K562 (cell line): ENCODE measurements around the gene MCHR2. TPM values are rescaled to one million over a fixed set of nuclear protein-coding genes. Genes with fewer than 3 reads are reported as not detected.

ENCODE experiments used
- ATAC-seq: fragments of 200-7000 bp; cut with Tn5 transposase; 3 replicates; pipeline ENCODE4 v1.9.1; 2020; ENCODE audit warnings: moderate library complexity
- BruUV-seq: library from RNA; stranded (reverse); fragments of 400-500 nt; replicated peaks from 2 replicates; lab custom pipeline; 2021; lab: Mats Ljungman, UMichigan
- CTCF ChIA-PET: fragments of 300-600 bp; formaldehyde crosslinking; extraction: SDS; loops from one replicate; lab custom pipeline; 2021; ENCODE audit warnings: low intra/inter-chr PET ratio; lab: Yijun Ruan, JAX
- POLR2A ChIA-PET: fragments of 300-600, 350-650 bp; sonication (Branson Sonifier 250); formaldehyde crosslinking; extraction: SDS; loops from one replicate; lab custom pipeline; 2021; ENCODE audit warnings: antibody characterized with exemption, inconsistent platforms; lab: Yijun Ruan, JAX
- DNase-seq, 4 experiments: peaks; one replicate each; pipeline versions ENCODE4 v3.0.0 to v3.0.0-alpha.2; 2011 to 2018; ENCODE audit warnings: low spot score in 3 of 4, mixed read lengths in 3 of 4; ENCODE audit errors: extremely low read depth in 1 of 4
- FAIRE-seq: peaks from 2 replicates; lab custom pipeline; 2011; peaks lifted over from hg19 to GRCh38; lab: Jason Lieb, UNC
- H2AFZ ChIP-seq: 2 replicates; pipeline ENCODE4 v1.6.0; 2011; ENCODE audit warnings: low read depth, low read length, control low read depth, inconsistent platforms
- H3K27ac ChIP-seq: fragments of 200-600 bp; 3 replicates; pipeline ENCODE4 v1.8.0; 2011; ENCODE audit warnings: low read depth, mild to moderate bottlenecking, control low read depth, inconsistent platforms, low read length, moderate library complexity, mixed read lengths; ENCODE audit errors: extremely low read depth
- H3K27me3 ChIP-seq, 2 experiments: fragments of 300-600 bp in 1 of 2; 2 replicates in 1 of 2; 3 replicates in 1 of 2; pipeline versions ENCODE4 v1.6.0 to v1.8.0; 2011; ENCODE audit warnings: inconsistent platforms in 2 of 2, low read length in 2 of 2, mild to moderate bottlenecking in 1 of 2, mixed read lengths in 1 of 2, moderate library complexity in 1 of 2; ENCODE audit not compliant: control insufficient read depth in 2 of 2, insufficient read depth in 2 of 2
- H3K36me3 ChIP-seq: fragments of 300-600 bp; 3 replicates; pipeline ENCODE4 v1.8.0; 2011; ENCODE audit warnings: mild to moderate bottlenecking, low read length, inconsistent platforms; ENCODE audit not compliant: control insufficient read depth, insufficient read depth
- H3K4me1 ChIP-seq, 2 experiments: fragments of 200-600 bp in 1 of 2; replicated peaks in 1 of 2; 2 replicates in 1 of 2; 3 replicates in 1 of 2; pipeline versions ENCODE4 v1.5.1 to v1.8.0; 2011; ENCODE audit warnings: inconsistent platforms in 2 of 2, low read length in 2 of 2, mild to moderate bottlenecking in 1 of 2, mixed read lengths in 1 of 2, moderate library complexity in 1 of 2; ENCODE audit not compliant: control insufficient read depth in 2 of 2, insufficient read depth in 2 of 2
- H3K4me2 ChIP-seq: 2 replicates; pipeline ENCODE4 v1.6.1; 2011; ENCODE audit warnings: low read length, control low read depth, inconsistent platforms, mixed read lengths; ENCODE audit not compliant: insufficient read depth
- H3K4me3 ChIP-seq: fragments of 200-600 bp; sonication (generic), shearing (Covaris generic); 2 replicates; pipeline ENCODE4 v1.5.1; 2016; ENCODE audit warnings: control low read depth, inconsistent platforms
- H3K79me2 ChIP-seq: fragments of 200-600 bp; 3 replicates; pipeline ENCODE4 v1.8.0; 2011; ENCODE audit warnings: low read length, inconsistent platforms; ENCODE audit not compliant: control insufficient read depth, insufficient read depth
- H3K9ac ChIP-seq, 2 experiments: 2 replicates each; pipeline versions ENCODE4 v1.6.0 to v1.6.1; 2011; ENCODE audit warnings: low read depth in 2 of 2, low read length in 2 of 2, control low read depth in 1 of 2, inconsistent platforms in 1 of 2, mild to moderate bottlenecking in 1 of 2, mixed read lengths in 1 of 2; ENCODE audit not compliant: insufficient read depth in 1 of 2
- H3K9me1 ChIP-seq: one replicate; pipeline ENCODE4 v1.6.0; 2011; ENCODE audit warnings: inconsistent platforms, mild to moderate bottlenecking, low read length, moderate library complexity; ENCODE audit not compliant: control insufficient read depth, insufficient read depth
- H3K9me3 ChIP-seq: replicated peaks from 2 replicates; pipeline ENCODE4 v1.5.1; 2011; ENCODE audit warnings: low read depth, low read length, inconsistent platforms; ENCODE audit not compliant: control insufficient read depth, insufficient read depth
- H4K20me1 ChIP-seq: replicated peaks from 2 replicates; pipeline ENCODE4 v1.6.1; 2011; ENCODE audit warnings: low read length, inconsistent platforms, mixed read lengths; ENCODE audit not compliant: control insufficient read depth, insufficient read depth
- GABPA ChIP-seq: fragments of 200-800 bp; sonication (Bioruptor generic); conservative IDR thresholded peaks from 2 replicates; pipeline ENCODE4 v1.6.1; 2016; ENCODE audit warnings: low read depth, missing genetic modification characterization, missing compliant biosample characterization
- MCM2 ChIP-seq: fragments of 450-650 bp; IDR thresholded peaks from 2 replicates; pipeline ENCODE4 v1.6.1; 2017; ENCODE audit warnings: low read depth, mild to moderate bottlenecking
- MCM5 ChIP-seq: fragments of 450-650 bp; IDR thresholded peaks from 2 replicates; pipeline ENCODE4 v1.6.1; 2016; ENCODE audit warnings: low read depth
- TAF9B ChIP-seq: fragments of 450-650 bp; IDR thresholded peaks from 2 replicates; pipeline ENCODE4 v1.6.1; 2018; ENCODE audit warnings: mild to moderate bottlenecking; ENCODE audit not compliant: partially characterized antibody
- ZC3H4 ChIP-seq: sonication (generic); formaldehyde crosslinking; IDR thresholded peaks from 2 replicates; pipeline ENCODE4 v1.9.0; 2021; ENCODE audit warnings: missing genetic modification reagents, borderline replicate concordance
- ZEB2 ChIP-seq: fragments of 450-650 bp; IDR thresholded peaks from 2 replicates; pipeline ENCODE4 v1.6.1; 2016
- ZNF212 ChIP-seq: fragments of 450-650 bp; formaldehyde crosslinking; IDR thresholded peaks from 2 replicates; pipeline ENCODE4 v1.4.0; 2020; ENCODE audit warnings: mild to moderate bottlenecking
- WGBS: fragments of 100-300 bp; shearing (Covaris generic); methylation state at CpG from one replicate; pipeline ENCODE4 v1.1.6; 2016; ENCODE audit warnings: low coverage, mixed read lengths; ENCODE audit not compliant: insufficient coverage; ENCODE audit errors: missing lambda C conversion rate; 5-methylcytosine and 5-hydroxymethylcytosine counted together
- in situ Hi-C: fragments of 300-500 bp; cut with MboI; formaldehyde crosslinking; loops from 4 replicates; pipeline ENCODE4 v1.15.0; 2018; ENCODE audit warnings: inconsistent platforms, mixed read lengths
- intact Hi-C: fragments of 100-400 bp; cut with micrococcal nuclease; formaldehyde crosslinking; loops from 2 replicates; pipeline ENCODE4 v1.14.2; 2022
- polyA plus RNA-seq, 8 experiments: library from polyadenylated mRNA; depleted of rRNA in 4 of 8; stranded (reverse) in 5 of 8; unstranded in 3 of 8; fragments of >200 nt; fragmentation: Nextera tagmentation in 2 of 8; fragmentation: Illumina TruSeq in 1 of 8; extraction: Ambion mirVana in 2 of 8; extraction: Trizol in 1 of 8; gene quantifications; 2 replicates each; pipeline versions ENCODE4 v1.2.1 to v1.2.3, GENCODE V29; 2011 to 2014; ENCODE audit warnings: inconsistent platforms in 1 of 8, missing spikeins in 1 of 8
- total RNA-seq, 7 experiments: library from RNA; depleted of rRNA in 6 of 7; stranded (reverse); fragments of >200 nt in 6 of 7; fragmentation: Illumina TruSeq in 2 of 7; extraction: Trizol in 2 of 7; gene quantifications; 2 replicates each; pipeline versions ENCODE4 v1.2.1 to v1.2.3, GENCODE V29; 2011 to 2021; ENCODE audit warnings: low replicate concordance in 1 of 7
- TF ChIP-seq, protein P1 (sequence below): sonication (generic); formaldehyde crosslinking; IDR thresholded peaks from 2 replicates; pipeline ENCODE4 v1.8.1; 2023; ENCODE audit warnings: mild to moderate bottlenecking, missing genetic modification reagents

MCHR2 gene
- total and polyA plus RNA-seq, 9 of the 15 experiments (the other 6 are each of a cell fraction or from before 2014, with no cell fraction given), result not detected

DNA sequence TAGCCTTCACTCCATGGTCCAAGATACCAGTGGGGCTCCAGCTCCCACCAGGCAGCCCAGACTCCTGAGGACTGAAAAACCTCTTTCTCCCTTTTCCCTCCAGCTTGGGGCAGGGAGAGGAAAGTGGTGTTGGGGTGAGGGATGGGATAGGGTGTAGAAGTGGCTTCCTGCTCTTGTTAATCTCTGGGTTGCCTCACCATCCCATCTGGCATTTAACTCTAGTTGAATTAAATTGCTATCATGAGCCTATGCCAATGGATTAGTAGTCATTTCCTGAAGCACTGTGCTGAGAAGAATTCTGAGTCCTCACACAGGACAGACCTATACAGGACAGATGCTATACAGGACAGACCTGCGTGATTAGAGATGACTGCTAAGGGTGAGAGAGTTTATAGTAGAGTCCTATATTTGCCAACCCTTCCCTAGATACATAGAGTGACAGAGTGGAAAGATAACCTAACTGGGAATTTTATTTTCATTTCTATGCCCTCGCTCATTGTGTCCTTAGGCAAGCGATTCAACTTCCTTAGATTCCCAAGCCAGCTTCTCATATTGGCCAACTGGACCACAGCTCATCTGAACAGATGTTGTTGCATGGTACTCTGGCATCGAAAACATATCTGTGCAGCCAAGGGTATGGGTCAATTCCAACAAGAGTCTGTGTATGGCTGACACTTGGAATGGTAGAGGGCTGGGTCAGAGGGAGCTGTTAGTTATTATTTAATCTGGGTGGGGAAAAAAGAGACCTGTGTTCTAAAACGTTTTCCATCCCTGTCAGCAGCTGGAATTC is 42.8 kb downstream of the MCHR2 start:
- ATAC-seq, result no peak
- WGBS, result 2% methylated on average over 5 of the region's 5 CpGs
- H3K4me2 ChIP-seq, result no peak overlapping the region
- TF ChIP-seq TAF9B (no peak), ZC3H4 (no peak), GABPA (tag) (no peak), MCM5 (no peak), ZNF212 (CRISPR knock-in tag) (no peak), ZEB2 (no peak), MCM2 (no peak)
- TF ChIP-seq, protein P1, sequence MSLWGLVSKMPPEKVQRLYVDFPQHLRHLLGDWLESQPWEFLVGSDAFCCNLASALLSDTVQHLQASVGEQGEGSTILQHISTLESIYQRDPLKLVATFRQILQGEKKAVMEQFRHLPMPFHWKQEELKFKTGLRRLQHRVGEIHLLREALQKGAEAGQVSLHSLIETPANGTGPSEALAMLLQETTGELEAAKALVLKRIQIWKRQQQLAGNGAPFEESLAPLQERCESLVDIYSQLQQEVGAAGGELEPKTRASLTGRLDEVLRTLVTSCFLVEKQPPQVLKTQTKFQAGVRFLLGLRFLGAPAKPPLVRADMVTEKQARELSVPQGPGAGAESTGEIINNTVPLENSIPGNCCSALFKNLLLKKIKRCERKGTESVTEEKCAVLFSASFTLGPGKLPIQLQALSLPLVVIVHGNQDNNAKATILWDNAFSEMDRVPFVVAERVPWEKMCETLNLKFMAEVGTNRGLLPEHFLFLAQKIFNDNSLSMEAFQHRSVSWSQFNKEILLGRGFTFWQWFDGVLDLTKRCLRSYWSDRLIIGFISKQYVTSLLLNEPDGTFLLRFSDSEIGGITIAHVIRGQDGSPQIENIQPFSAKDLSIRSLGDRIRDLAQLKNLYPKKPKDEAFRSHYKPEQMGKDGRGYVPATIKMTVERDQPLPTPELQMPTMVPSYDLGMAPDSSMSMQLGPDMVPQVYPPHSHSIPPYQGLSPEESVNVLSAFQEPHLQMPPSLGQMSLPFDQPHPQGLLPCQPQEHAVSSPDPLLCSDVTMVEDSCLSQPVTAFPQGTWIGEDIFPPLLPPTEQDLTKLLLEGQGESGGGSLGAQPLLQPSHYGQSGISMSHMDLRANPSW (CRISPR knock-in tag), result no peak
- H3K9me1 ChIP-seq, result no peaks in the 10 kb centered on the region
- no peak for DNase-seq
- no peaks in the 10 kb centered on the region for H3K79me2 ChIP-seq
- POLR2A ChIA-PET, result no interaction called here
- no peaks in the 10 kb centered on the region for H3K36me3 ChIP-seq
- no peaks in the 10 kb centered on the region for H3K9me3 ChIP-seq
- no peak overlapping the region for H3K27ac ChIP-seq
- in situ Hi-C loops (no loop called here), intact Hi-C loops (no loop called here)
- no peak overlapping the region for H2AFZ ChIP-seq
- H3K27me3 ChIP-seq, result no peaks in the 10 kb centered on the region
- no peak for FAIRE-seq
- H3K9ac ChIP-seq, result no peak overlapping the region
- no peaks in the 10 kb centered on the region for H3K4me1 ChIP-seq
- BruUV-seq, result no TSS peak
- CTCF ChIA-PET, result no interaction called here
- H4K20me1 ChIP-seq, result no peaks in the 10 kb centered on the region
- no peak overlapping the region for H3K4me3 ChIP-seq
